HEK293 (cell line): ENCODE results near the gene CYB5R3.

Experiments used
- CTCF ChIA-PET: fragments of 350-600 bp; formaldehyde crosslinking; extraction: SDS; loops from one replicate; lab custom pipeline; 2021; ENCODE audit warnings: antibody characterized with exemption; lab: Yijun Ruan, JAX
- POLR2A ChIA-PET: fragments of 300-600 bp; formaldehyde crosslinking; extraction: SDS; loops from one replicate; lab custom pipeline; 2020; ENCODE audit warnings: antibody characterized with exemption, inconsistent platforms; lab: Yijun Ruan, JAX
- H3K27ac ChIP-seq: fragments of 200-500 bp; sonication (Bioruptor generic); 2 replicates; pipeline ENCODE4 v1.5.1; 2014; ENCODE audit warnings: low read depth, low read length, control low read depth, inconsistent platforms; ENCODE audit errors: extremely low read depth
- H3K36me3 ChIP-seq, 2 experiments: fragments of 200-500 bp in 1 of 2; sonication (Bioruptor generic) in 1 of 2; 1 replicate in 1 of 2; 2 replicates in 1 of 2; pipeline ENCODE4 v1.5.1; 2014 to 2017; ENCODE audit warnings: inconsistent platforms in 2 of 2, low read length in 2 of 2; ENCODE audit not compliant: control insufficient read depth in 2 of 2, insufficient read depth in 1 of 2
- H3K4me1 ChIP-seq: fragments of 200-500 bp; sonication (Bioruptor generic); 2 replicates; pipeline ENCODE4 v1.5.1; 2014; ENCODE audit warnings: mild to moderate bottlenecking, low read length, inconsistent platforms; ENCODE audit not compliant: control insufficient read depth, insufficient read depth
- H3K4me3 ChIP-seq: 2 replicates; pipeline ENCODE4 v1.5.1; 2011; ENCODE audit warnings: low read depth, mild to moderate bottlenecking, control low read depth, low read length, moderate library complexity
- H3K9me3 ChIP-seq: fragments of 200-500 bp; sonication (Bioruptor generic); 2 replicates; pipeline ENCODE4 v1.5.1; 2014; ENCODE audit warnings: low read depth, low read length, inconsistent platforms; ENCODE audit not compliant: control insufficient read depth, insufficient read depth
- GLIS1 ChIP-seq: fragments of 450-650 bp; formaldehyde crosslinking; IDR thresholded peaks from 2 replicates; pipeline ENCODE4 v1.5.1; 2016; ENCODE audit warnings: missing biosample characterization, missing genetic modification characterization
- IKZF3 ChIP-seq: fragments of 450-650 bp; IDR thresholded peaks from 2 replicates; pipeline ENCODE4 v1.5.0; 2018; ENCODE audit warnings: missing biosample characterization, mild to moderate bottlenecking, missing genetic modification characterization, moderate library complexity
- KLF1 ChIP-seq: fragments of 450-650 bp; formaldehyde crosslinking; IDR thresholded peaks from 2 replicates; pipeline ENCODE4 v1.5.1; 2016; ENCODE audit warnings: missing biosample characterization, missing genetic modification characterization
- KLF16 ChIP-seq: fragments of 450-650 bp; formaldehyde crosslinking; IDR thresholded peaks from 2 replicates; pipeline ENCODE4 v1.5.1; 2017; ENCODE audit warnings: missing biosample characterization, missing genetic modification characterization
- KLF17 ChIP-seq: fragments of 450-650 bp; formaldehyde crosslinking; IDR thresholded peaks from 2 replicates; pipeline ENCODE4 v1.5.1; 2016; ENCODE audit warnings: missing biosample characterization, missing genetic modification characterization
- KLF8 ChIP-seq: fragments of 450-650 bp; formaldehyde crosslinking; IDR thresholded peaks from 2 replicates; pipeline ENCODE4 v1.5.1; 2016; ENCODE audit warnings: missing biosample characterization, missing genetic modification characterization
- MZF1 ChIP-seq: fragments of 450-650 bp; formaldehyde crosslinking; IDR thresholded peaks from 2 replicates; pipeline ENCODE4 v1.5.1; 2017; ENCODE audit warnings: missing biosample characterization, missing genetic modification characterization, borderline replicate concordance
- SP2 ChIP-seq: fragments of 450-650 bp; formaldehyde crosslinking; IDR thresholded peaks from 2 replicates; pipeline ENCODE4 v1.5.1; 2016; ENCODE audit warnings: missing biosample characterization, missing genetic modification characterization
- SP3 ChIP-seq: fragments of 450-650 bp; formaldehyde crosslinking; IDR thresholded peaks from 2 replicates; pipeline ENCODE4 v1.5.1; 2016; ENCODE audit warnings: missing biosample characterization, missing genetic modification characterization
- SP7 ChIP-seq: fragments of 450-650 bp; formaldehyde crosslinking; IDR thresholded peaks from 2 replicates; pipeline ENCODE4 v1.5.1; 2016; ENCODE audit warnings: missing biosample characterization, missing genetic modification characterization
- TCF7L2 ChIP-seq: IDR thresholded peaks from 2 replicates; pipeline ENCODE4 v1.6.1; 2011; ENCODE audit warnings: low read depth, mild to moderate bottlenecking, inconsistent platforms, low read length, moderate library complexity, borderline replicate concordance
- YY1 ChIP-seq: fragments of 450-650 bp; formaldehyde crosslinking; IDR thresholded peaks from 2 replicates; pipeline ENCODE4 v1.5.1; 2018; ENCODE audit warnings: missing biosample characterization, missing genetic modification characterization
- ZBTB1 ChIP-seq: fragments of 450-650 bp; formaldehyde crosslinking; IDR thresholded peaks from 2 replicates; pipeline ENCODE4 v1.5.1; 2016; ENCODE audit warnings: missing biosample characterization, missing genetic modification characterization
- ZBTB17 ChIP-seq: fragments of 450-650 bp; formaldehyde crosslinking; IDR thresholded peaks from 2 replicates; pipeline ENCODE4 v1.5.1; 2016; ENCODE audit warnings: missing biosample characterization, missing genetic modification characterization
- ZBTB8A ChIP-seq: fragments of 450-650 bp; formaldehyde crosslinking; IDR thresholded peaks from 2 replicates; pipeline ENCODE4 v1.5.1; 2016; ENCODE audit warnings: missing biosample characterization, missing genetic modification characterization
- ZEB2 ChIP-seq: fragments of 450-650 bp; formaldehyde crosslinking; IDR thresholded peaks from 2 replicates; pipeline ENCODE4 v1.5.1; 2016; ENCODE audit warnings: missing biosample characterization, missing genetic modification characterization
- ZFHX2 ChIP-seq: fragments of 450-650 bp; formaldehyde crosslinking; conservative IDR thresholded peaks from 2 replicates; pipeline ENCODE4 v1.5.1; 2016; ENCODE audit warnings: missing biosample characterization, missing genetic modification characterization
- ZFP41 ChIP-seq: fragments of 450-650 bp; formaldehyde crosslinking; IDR thresholded peaks from 2 replicates; pipeline ENCODE4 v1.5.1; 2016; ENCODE audit warnings: missing biosample characterization, missing genetic modification characterization, borderline replicate concordance
- ZNF169 ChIP-seq: fragments of 450-650 bp; formaldehyde crosslinking; IDR thresholded peaks from 2 replicates; pipeline ENCODE4 v1.5.1; 2016; ENCODE audit warnings: missing biosample characterization, missing genetic modification characterization
- ZNF266 ChIP-seq: fragments of 450-650 bp; formaldehyde crosslinking; IDR thresholded peaks from 2 replicates; pipeline ENCODE4 v1.5.1; 2016; ENCODE audit warnings: missing biosample characterization, missing genetic modification characterization, low read depth
- ZNF335 ChIP-seq: fragments of 450-650 bp; formaldehyde crosslinking; conservative IDR thresholded peaks from 2 replicates; pipeline ENCODE4 v1.5.1; 2016; ENCODE audit warnings: missing biosample characterization, missing genetic modification characterization
- ZNF501 ChIP-seq: fragments of 450-650 bp; formaldehyde crosslinking; IDR thresholded peaks from 2 replicates; pipeline ENCODE4 v1.5.1; 2016; ENCODE audit warnings: missing biosample characterization, missing genetic modification characterization
- ZNF555 ChIP-seq: fragments of 450-650 bp; formaldehyde crosslinking; conservative IDR thresholded peaks from 2 replicates; pipeline ENCODE4 v1.5.1; 2017; ENCODE audit warnings: missing biosample characterization, mild to moderate bottlenecking, missing genetic modification characterization, inconsistent platforms
- ZNF561 ChIP-seq: fragments of 450-650 bp; IDR thresholded peaks from 2 replicates; pipeline ENCODE4 v1.5.1; 2018; ENCODE audit warnings: missing biosample characterization, missing genetic modification characterization, borderline replicate concordance
- ZNF610 ChIP-seq: fragments of 450-650 bp; formaldehyde crosslinking; IDR thresholded peaks from 2 replicates; pipeline ENCODE4 v1.5.1; 2016; ENCODE audit warnings: missing biosample characterization, missing genetic modification characterization, borderline replicate concordance
- ZNF664 ChIP-seq: fragments of 450-650 bp; formaldehyde crosslinking; IDR thresholded peaks from 2 replicates; pipeline ENCODE4 v1.5.1; 2016; ENCODE audit warnings: missing biosample characterization, missing genetic modification characterization
- ZNF768 ChIP-seq: fragments of 450-650 bp; formaldehyde crosslinking; IDR thresholded peaks from 2 replicates; pipeline ENCODE4 v1.5.1; 2018; ENCODE audit warnings: missing biosample characterization, mild to moderate bottlenecking, missing genetic modification characterization
- ZNF776 ChIP-seq: fragments of 450-650 bp; formaldehyde crosslinking; IDR thresholded peaks from 2 replicates; pipeline ENCODE4 v1.5.0; 2017; ENCODE audit warnings: missing biosample characterization, missing genetic modification characterization, borderline replicate concordance
- ZSCAN30 ChIP-seq: fragments of 450-650 bp; IDR thresholded peaks from 2 replicates; pipeline ENCODE4 v1.5.1; 2018; ENCODE audit warnings: missing biosample characterization, mild to moderate bottlenecking, missing genetic modification characterization, moderate library complexity
- ZSCAN4 ChIP-seq: fragments of 450-650 bp; formaldehyde crosslinking; IDR thresholded peaks from 2 replicates; pipeline ENCODE4 v1.5.1; 2017; ENCODE audit warnings: missing biosample characterization, missing genetic modification characterization
- ZXDB ChIP-seq: fragments of 450-650 bp; formaldehyde crosslinking; IDR thresholded peaks from 2 replicates; pipeline ENCODE4 v1.5.1; 2016; ENCODE audit warnings: missing biosample characterization, missing genetic modification characterization
- TF ChIP-seq, protein P1 (sequence below): fragments of 450-650 bp; formaldehyde crosslinking; IDR thresholded peaks from 2 replicates; pipeline ENCODE4 v1.5.1; 2016; ENCODE audit warnings: missing biosample characterization, missing genetic modification characterization

The CYB5R3 gene

DNA sequence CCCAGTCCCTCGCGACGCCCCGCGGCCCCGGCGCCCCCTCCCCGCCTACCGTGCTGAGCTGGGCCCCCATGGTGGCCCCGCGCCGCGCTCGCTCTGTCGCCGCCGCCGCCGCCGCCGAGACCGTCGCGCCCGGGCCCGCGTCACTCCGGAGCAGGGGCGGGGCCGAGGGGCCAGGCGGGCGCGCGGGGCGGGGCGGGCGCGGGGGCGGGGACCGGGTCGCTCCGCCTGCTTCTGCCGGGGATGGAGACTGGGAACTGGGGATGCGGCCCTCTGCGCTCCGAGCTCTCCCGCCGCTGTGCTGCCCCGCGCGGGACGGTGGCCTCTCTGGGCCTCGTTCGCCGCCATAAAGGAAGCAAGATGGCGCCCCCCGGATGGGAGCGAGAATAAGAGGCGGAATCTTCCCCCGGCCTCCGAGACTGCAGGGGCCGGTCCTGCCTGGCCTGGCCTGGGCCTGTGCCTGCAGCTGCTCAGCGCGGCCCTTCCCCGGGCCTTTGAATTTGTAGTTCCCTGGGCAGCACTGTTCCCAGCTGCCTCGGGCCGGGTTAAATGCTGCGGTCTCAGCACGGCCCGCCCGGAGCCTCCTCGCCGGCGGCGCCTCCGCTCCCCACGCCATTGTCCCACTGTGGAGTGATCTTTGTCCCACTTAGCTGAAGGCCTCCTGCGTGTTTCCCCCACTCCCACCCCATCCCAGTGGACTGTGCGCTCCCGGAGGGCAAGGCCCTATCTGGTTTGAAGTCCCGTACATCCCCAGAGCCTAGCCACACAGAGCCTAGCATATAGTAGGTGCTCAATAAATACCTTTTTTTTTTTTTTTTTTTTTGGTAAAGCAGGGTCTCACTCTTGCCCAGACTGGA, at the start of gene CYB5R3:
TSS of gene CYB5R3 (minus strand) at position 147 of the 854 bp plus-strand sequence. CDS start at position 70, 77 bp downstream.
- no peaks in the 10 kb centered on the region for H3K9me3 ChIP-seq
- H3K4me1 ChIP-seq: peaks cover 20% of the 10 kb centered on the region
- TF ChIP-seq ZNF561 (tag by site-specific recombination): peak; percentile 41; the same call in 1 of the 2 replicates
- TF ChIP-seq KLF16 (tag by site-specific recombination): peak; percentile 40; the same call in 1 of the 2 replicates
- TF ChIP-seq ZNF664 (tag by site-specific recombination): peak; percentile 99
- no peak for TF ChIP-seq ZFP41
- TF ChIP-seq ZBTB8A: no peak
- TF ChIP-seq MZF1 (tag by site-specific recombination): peak; percentile 48; the same call in 1 of the 2 replicates
- TF ChIP-seq ZNF776 (tag by site-specific recombination): no peak
- TF ChIP-seq SP2 (tag by site-specific recombination): 0 out of 2 replicates have a peak, but pooled peaks have one; percentile 25
- TF ChIP-seq ZXDB: peak; percentile 61; the same call in 1 of the 2 replicates
- peak; percentile 98 for TF ChIP-seq ZSCAN30 (tag by site-specific recombination)
- TF ChIP-seq IKZF3 (tag by site-specific recombination): peak; percentile 65; the same call in 1 of the 2 replicates
- peak; percentile 89 for TF ChIP-seq YY1 (tag by site-specific recombination)
- peak; percentile 99; the same call in 1 of the 2 replicates for TF ChIP-seq ZNF768 (tag by site-specific recombination)
- peak; percentile 36; the same call in 1 of the 2 replicates for TF ChIP-seq ZNF501
- 0 out of 2 replicates have a peak, but pooled peaks have one; percentile 24 for TF ChIP-seq SP7 (tag by site-specific recombination)
- TF ChIP-seq ZFHX2 (tag by site-specific recombination): no peak
- peak; percentile 37 for TF ChIP-seq ZBTB17
- TF ChIP-seq SP3 (tag by site-specific recombination): peak; percentile 32; the same call in 1 of the 2 replicates
- no peak for TF ChIP-seq ZNF266 (tag by site-specific recombination)
- no peak for TF ChIP-seq TCF7L2
- 0 out of 2 replicates have a peak, but pooled peaks have one; percentile 28 for TF ChIP-seq KLF17 (tag by site-specific recombination)
- TF ChIP-seq ZEB2 (tag by site-specific recombination): peak; percentile 57; the same call in 1 of the 2 replicates
- TF ChIP-seq ZNF335 (tag by site-specific recombination): peak; percentile 19; the same call in 1 of the 2 replicates
- peak; percentile 33 for TF ChIP-seq KLF8 (tag by site-specific recombination)
- no peaks in the 10 kb centered on the region for H3K36me3 ChIP-seq
- ChIA-PET CTCF (interaction anchor here (0.6 to 1.7 kb wide), 4 partner anchors 28 to 218 kb away, joined by 4 to 7 read pairs (median 5); no protein-coding TSS in a partner anchor), POLR2A (interaction anchor here (0.6 to 1.9 kb wide), 9 partner anchors 11 to 690 kb away, joined by 3 to 18 read pairs (median 4); partner anchors contain the start of genes POLDIP3 and TTLL12)
- H3K4me3 ChIP-seq: peak within 1 kb of the TSS; percentile 72
- H3K27ac ChIP-seq: peak within 1 kb of the TSS; percentile 82

DNA sequence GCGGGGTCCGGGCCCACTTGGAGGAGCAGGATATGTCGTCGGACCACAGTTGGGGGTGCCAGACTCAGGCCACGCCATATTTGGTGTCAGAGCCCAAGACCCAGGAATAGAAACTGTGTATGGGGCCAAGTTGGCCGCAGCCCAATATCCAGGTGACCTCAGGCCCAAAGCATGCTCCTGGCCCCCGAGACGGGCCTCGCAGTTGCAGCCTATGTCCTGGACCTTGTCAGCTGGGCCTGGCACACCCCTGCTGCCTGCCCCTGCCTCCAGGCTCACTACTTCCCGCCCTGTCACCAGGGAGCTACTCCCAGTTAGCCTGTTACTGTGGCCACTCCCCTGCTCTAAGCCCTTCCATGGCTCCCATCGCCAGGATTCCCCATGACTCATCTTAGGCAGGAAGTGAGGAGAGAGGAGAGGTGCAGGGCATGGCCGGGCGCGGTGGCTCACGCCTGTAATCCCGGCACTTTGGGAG, 48.4 kb upstream of the CYB5R3 start:
- Histone ChIP-seq H3K4me3 (no peak overlapping the region), H3K27ac (no peak overlapping the region), H3K9me3 (no peaks in the 10 kb centered on the region), H3K36me3 (peaks cover 0 to 5% of the 10 kb centered on the region in 2 experiments; a peak in 1 of 3 replicates), H3K4me1 (no peaks in the 10 kb centered on the region)
- ChIA-PET POLR2A (interaction anchor here (0.6 kb wide), 1 partner anchor 876 kb away, joined by 4 read pairs; no protein-coding TSS in a partner anchor), CTCF (interaction anchor here (0.6 kb wide), 1 partner anchor 123 kb away, joined by 4 read pairs; no protein-coding TSS in a partner anchor)
- TF ChIP-seq ZSCAN4 (no peak), KLF1 (peak; percentile 99), GLIS1 (peak; percentile 38; the same call in 1 of the 2 replicates), ZNF555 (tag by site-specific recombination) (no peak), ZNF169 (tag by site-specific recombination) (no peak), ZNF610 (tag by site-specific recombination) (no peak), ZBTB1 (tag by site-specific recombination) (no peak)
- TF ChIP-seq, protein P1, sequence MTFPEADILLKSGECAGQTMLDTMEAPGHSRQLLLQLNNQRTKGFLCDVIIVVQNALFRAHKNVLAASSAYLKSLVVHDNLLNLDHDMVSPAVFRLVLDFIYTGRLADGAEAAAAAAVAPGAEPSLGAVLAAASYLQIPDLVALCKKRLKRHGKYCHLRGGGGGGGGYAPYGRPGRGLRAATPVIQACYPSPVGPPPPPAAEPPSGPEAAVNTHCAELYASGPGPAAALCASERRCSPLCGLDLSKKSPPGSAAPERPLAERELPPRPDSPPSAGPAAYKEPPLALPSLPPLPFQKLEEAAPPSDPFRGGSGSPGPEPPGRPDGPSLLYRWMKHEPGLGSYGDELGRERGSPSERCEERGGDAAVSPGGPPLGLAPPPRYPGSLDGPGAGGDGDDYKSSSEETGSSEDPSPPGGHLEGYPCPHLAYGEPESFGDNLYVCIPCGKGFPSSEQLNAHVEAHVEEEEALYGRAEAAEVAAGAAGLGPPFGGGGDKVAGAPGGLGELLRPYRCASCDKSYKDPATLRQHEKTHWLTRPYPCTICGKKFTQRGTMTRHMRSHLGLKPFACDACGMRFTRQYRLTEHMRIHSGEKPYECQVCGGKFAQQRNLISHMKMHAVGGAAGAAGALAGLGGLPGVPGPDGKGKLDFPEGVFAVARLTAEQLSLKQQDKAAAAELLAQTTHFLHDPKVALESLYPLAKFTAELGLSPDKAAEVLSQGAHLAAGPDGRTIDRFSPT: peak; percentile 25; the same call in 1 of the 2 replicates
